ENCODE data around the gene GHRHR.

- TF ChIP-seq CTCF (IDR thresholded peaks at IDR 0.05) (no peak), POLR2AphosphoS5 (IDR thresholded peaks at IDR 0.05) (no peak)
These were observed 17.0 kb downstream of the GHRHR start for GRCh38 chr7:30980751-30981150.
